Endothelial cell of umbilical vein (primary cell): ENCODE results near the gene HAT1. TPM values are rescaled to one million over a fixed set of nuclear protein-coding genes. Genes with fewer than 3 reads are reported as not detected.

Experiments used
- BruUV-seq: library from RNA; stranded (reverse); fragments of 400-500 nt; replicated peaks from 2 replicates; lab custom pipeline; 2021; lab: Mats Ljungman, UMichigan
- CTCF ChIA-PET: fragments of 300-600, 350-600 bp; sonication (Branson Sonifier 250); formaldehyde crosslinking; loops from one replicate; lab custom pipeline; 2021; ENCODE audit warnings: antibody characterized with exemption, inconsistent platforms; lab: Charles Lee
- POLR2A ChIA-PET: fragments of 300-600, 350-600 bp; sonication (Branson Sonifier 250); formaldehyde crosslinking; loops from one replicate; lab custom pipeline; 2021; ENCODE audit warnings: antibody characterized with exemption, inconsistent platforms; lab: Charles Lee
- DNase-seq: peaks from one replicate; pipeline ENCODE4 v3.0.0-alpha.2; 2011; ENCODE audit warnings: low read depth, low spot score
- FAIRE-seq: peaks from 2 replicates; lab custom pipeline; 2011; peaks lifted over from hg19 to GRCh38; lab: Jason Lieb, UNC
- H2AFZ ChIP-seq: 2 replicates; pipeline ENCODE4 v1.6.0; 2012; ENCODE audit warnings: low read depth, low read length, control low read depth, inconsistent platforms
- H3K27ac ChIP-seq: 2 replicates; pipeline ENCODE4 v1.5.1; 2011; ENCODE audit warnings: low read depth, mild to moderate bottlenecking, control low read depth, low read length, moderate library complexity; ENCODE audit not compliant: insufficient read depth
- H3K27me3 ChIP-seq, 2 experiments: 2 replicates each; pipeline versions ENCODE4 v1.6.0 to v1.6.1; 2011; ENCODE audit warnings: low read length in 2 of 2, mixed read lengths in 1 of 2; ENCODE audit not compliant: control insufficient read depth in 2 of 2, insufficient read depth in 2 of 2
- H3K36me3 ChIP-seq, 2 experiments: 2 replicates in 1 of 2; 3 replicates in 1 of 2; pipeline ENCODE4 v1.5.1; 2011; ENCODE audit warnings: low read length in 2 of 2, mild to moderate bottlenecking in 1 of 2, moderate library complexity in 1 of 2; ENCODE audit not compliant: control insufficient read depth in 2 of 2, insufficient read depth in 2 of 2; ENCODE audit errors: extremely low read depth in 1 of 2
- H3K4me1 ChIP-seq: 3 replicates; pipeline ENCODE4 v1.5.1; 2011; ENCODE audit warnings: mild to moderate bottlenecking, low read length; ENCODE audit not compliant: control insufficient read depth, insufficient read depth; ENCODE audit errors: extremely low read depth
- H3K4me2 ChIP-seq: 2 replicates; pipeline ENCODE4 v1.6.1; 2011; ENCODE audit warnings: low read length, control low read depth, mixed read lengths; ENCODE audit not compliant: insufficient read depth
- H3K4me3 ChIP-seq, 3 experiments: fragments of 200-600 bp in 1 of 3; sonication (generic), shearing (Covaris generic) in 1 of 3; replicated peaks in 1 of 3; 2 replicates each; pipeline ENCODE4 v1.5.1; 2011 to 2016; ENCODE audit warnings: control low read depth in 3 of 3, low read length in 3 of 3, mild to moderate bottlenecking in 2 of 3, inconsistent platforms in 1 of 3, low read depth in 1 of 3, moderate library complexity in 1 of 3; ENCODE audit not compliant: insufficient read depth in 1 of 3
- H3K79me2 ChIP-seq: 2 replicates; pipeline ENCODE4 v1.6.0; 2012; ENCODE audit warnings: low read length, inconsistent platforms; ENCODE audit not compliant: control insufficient read depth, insufficient read depth
- H3K9ac ChIP-seq: replicated peaks from 2 replicates; pipeline ENCODE3; 2011; ENCODE audit warnings: low read length, control low read depth; ENCODE audit not compliant: insufficient read depth; ENCODE audit errors: extremely low read depth
- H3K9me1 ChIP-seq: replicated peaks from 3 replicates; pipeline ENCODE4 v1.6.0; 2011; ENCODE audit warnings: mild to moderate bottlenecking, low read length; ENCODE audit not compliant: control insufficient read depth, insufficient read depth; ENCODE audit errors: extremely low read depth
- H3K9me3 ChIP-seq: replicated peaks from 2 replicates; pipeline ENCODE4 v1.5.1; 2012; ENCODE audit warnings: low read length, inconsistent platforms; ENCODE audit not compliant: control insufficient read depth, insufficient read depth
- H4K20me1 ChIP-seq: replicated peaks from 2 replicates; pipeline ENCODE3; 2011; ENCODE audit warnings: mild to moderate bottlenecking, low read length; ENCODE audit not compliant: control insufficient read depth, insufficient read depth; ENCODE audit errors: extremely low read depth
- EZH2 ChIP-seq: IDR thresholded peaks from 2 replicates; pipeline ENCODE4 v1.6.1; 2012; ENCODE audit warnings: borderline replicate concordance, low read depth, mild to moderate bottlenecking, moderate library complexity, low read length, inconsistent platforms; ENCODE audit not compliant: severe bottlenecking
- FOS ChIP-seq: IDR thresholded peaks from 2 replicates; pipeline ENCODE4 v1.6.1; 2011; ENCODE audit warnings: mild to moderate bottlenecking, low read length, moderate library complexity, borderline replicate concordance; ENCODE audit not compliant: insufficient read depth
- GATA2 ChIP-seq: IDR thresholded peaks from 2 replicates; pipeline ENCODE4 v1.7.0; 2011; ENCODE audit warnings: low read depth, mild to moderate bottlenecking, moderate library complexity, mixed read lengths, low read length; ENCODE audit not compliant: insufficient read length, insufficient read depth
- JUN ChIP-seq: IDR thresholded peaks from 2 replicates; pipeline ENCODE4 v1.6.1; 2011; ENCODE audit warnings: borderline replicate concordance, low read depth; ENCODE audit not compliant: insufficient read length, insufficient read depth
- MYC ChIP-seq: IDR thresholded peaks from one replicate; pipeline ENCODE4 v1.6.1; 2011; ENCODE audit warnings: mild to moderate bottlenecking, low read depth, low read length
- POLR2A ChIP-seq: IDR thresholded peaks from 2 replicates; pipeline ENCODE4 v1.6.1; 2012; ENCODE audit warnings: low read depth, mild to moderate bottlenecking, control low read depth, low read length
- POLR2AphosphoS5 ChIP-seq: IDR thresholded peaks from 2 replicates; pipeline ENCODE4 v1.6.1; 2012; ENCODE audit warnings: low read depth, mild to moderate bottlenecking, control low read depth, low read length, moderate library complexity; ENCODE audit not compliant: insufficient read depth
- dilution Hi-C: fragments of 300-500 bp; cut with MboI; formaldehyde crosslinking; loops from one replicate; pipeline ENCODE4 v1.15.0; 2019; ENCODE audit warnings: low sequenced_read_pairs; ENCODE audit not compliant: extremely low pct_ligation_motif_present
- intact Hi-C: fragments of 100-400 bp; cut with micrococcal nuclease; formaldehyde crosslinking; loops from one replicate; pipeline ENCODE4 v1.10.0; 2022
- polyA plus RNA-seq, 4 experiments: library from polyadenylated mRNA; depleted of rRNA in 3 of 4; stranded (reverse) in 3 of 4; unstranded in 1 of 4; fragments of >200 nt; gene quantifications; 2 replicates each; pipeline versions ENCODE4 v1.2.1 to v1.2.3, GENCODE V29; 2011 to 2012; ENCODE audit warnings: missing spikeins in 1 of 4
- total RNA-seq: library from RNA; stranded (reverse); gene quantifications from 2 replicates; pipeline ENCODE4 v1.2.3, GENCODE V29; 2021
- TF ChIP-seq, protein P1 (sequence below): IDR thresholded peaks from 2 replicates; pipeline ENCODE4 v1.6.1; 2011; ENCODE audit not compliant: insufficient read depth, insufficient read length
- TF ChIP-seq, protein P2 (sequence below), 2 donors: IDR thresholded peaks; 1 replicate in 1 of 2; 2 replicates in 1 of 2; pipeline ENCODE4 v1.5.1; 2011; ENCODE audit warnings: low read length in 2 of 2, mild to moderate bottlenecking in 2 of 2, moderate library complexity in 2 of 2, control low read depth in 1 of 2, inconsistent platforms in 1 of 2, low read depth in 1 of 2; ENCODE audit not compliant: insufficient read depth in 1 of 2; ENCODE audit errors: extremely low read depth in 1 of 2

HAT1 gene
- total and polyA plus RNA-seq, 2 donors (not counting 3 experiments of a cell fraction or from before 2014, with no cell fraction given): 27.4 to 50.3 TPM

DNA sequence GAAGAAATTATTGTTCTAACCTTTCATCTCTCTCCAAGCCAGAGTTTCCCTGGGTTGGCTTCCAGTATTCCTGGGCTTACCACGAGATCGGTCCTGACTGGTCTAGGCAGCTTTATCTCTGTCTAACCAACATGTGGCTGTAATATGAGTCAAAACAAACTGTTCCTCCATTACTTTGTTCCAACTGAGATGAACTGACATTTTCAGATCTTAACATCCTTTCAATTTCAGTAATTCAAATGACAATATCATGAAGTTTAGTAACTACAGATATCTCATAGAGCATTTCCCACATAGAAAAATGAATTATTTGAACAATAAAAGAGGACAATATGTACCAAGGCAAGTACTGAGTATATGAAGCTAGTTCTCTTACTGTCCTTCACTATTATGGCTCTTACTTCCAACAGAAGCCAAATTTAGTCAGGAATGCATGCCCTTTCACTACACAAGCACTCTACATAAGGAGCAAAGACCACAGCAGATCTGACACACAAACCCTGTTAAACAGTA is 43.7 kb upstream of the HAT1 start:
- intact Hi-C loops: no loop called here
- H3K9ac ChIP-seq: no peak overlapping the region
- H3K4me2 ChIP-seq: no peak overlapping the region
- no peaks in the 10 kb centered on the region for H4K20me1 ChIP-seq
- TF ChIP-seq EZH2 (no peak), POLR2A (no peak), POLR2AphosphoS5 (no peak), FOS (no peak), JUN (no peak), GATA2 (no peak), MYC (no peak)
- TF ChIP-seq, protein P1, sequence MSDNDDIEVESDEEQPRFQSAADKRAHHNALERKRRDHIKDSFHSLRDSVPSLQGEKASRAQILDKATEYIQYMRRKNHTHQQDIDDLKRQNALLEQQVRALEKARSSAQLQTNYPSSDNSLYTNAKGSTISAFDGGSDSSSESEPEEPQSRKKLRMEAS: no peak
- TF ChIP-seq, protein P2, sequence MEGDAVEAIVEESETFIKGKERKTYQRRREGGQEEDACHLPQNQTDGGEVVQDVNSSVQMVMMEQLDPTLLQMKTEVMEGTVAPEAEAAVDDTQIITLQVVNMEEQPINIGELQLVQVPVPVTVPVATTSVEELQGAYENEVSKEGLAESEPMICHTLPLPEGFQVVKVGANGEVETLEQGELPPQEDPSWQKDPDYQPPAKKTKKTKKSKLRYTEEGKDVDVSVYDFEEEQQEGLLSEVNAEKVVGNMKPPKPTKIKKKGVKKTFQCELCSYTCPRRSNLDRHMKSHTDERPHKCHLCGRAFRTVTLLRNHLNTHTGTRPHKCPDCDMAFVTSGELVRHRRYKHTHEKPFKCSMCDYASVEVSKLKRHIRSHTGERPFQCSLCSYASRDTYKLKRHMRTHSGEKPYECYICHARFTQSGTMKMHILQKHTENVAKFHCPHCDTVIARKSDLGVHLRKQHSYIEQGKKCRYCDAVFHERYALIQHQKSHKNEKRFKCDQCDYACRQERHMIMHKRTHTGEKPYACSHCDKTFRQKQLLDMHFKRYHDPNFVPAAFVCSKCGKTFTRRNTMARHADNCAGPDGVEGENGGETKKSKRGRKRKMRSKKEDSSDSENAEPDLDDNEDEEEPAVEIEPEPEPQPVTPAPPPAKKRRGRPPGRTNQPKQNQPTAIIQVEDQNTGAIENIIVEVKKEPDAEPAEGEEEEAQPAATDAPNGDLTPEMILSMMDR (IDR thresholded peaks at IDR 0.05; ENCODE audit: extremely low read depth in 1 of 2, insufficient read depth in 1 of 2, low read depth in 1 of 2, low read length in 2 of 2): no peak
- DNase-seq: peak; percentile 22
- no peaks in the 10 kb centered on the region for H3K4me1 ChIP-seq
- no peaks in the 10 kb centered on the region for H3K9me3 ChIP-seq
- no peak overlapping the region for H3K27ac ChIP-seq
- no peak for FAIRE-seq
- no peak overlapping the region for H3K4me3 ChIP-seq
- POLR2A ChIA-PET: no interaction called here
- H2AFZ ChIP-seq: no peak overlapping the region
- H3K79me2 ChIP-seq: no peaks in the 10 kb centered on the region
- H3K27me3 ChIP-seq: no peaks in the 10 kb centered on the region
- H3K36me3 ChIP-seq: no peaks in the 10 kb centered on the region
- CTCF ChIA-PET: interaction anchor here (1.7 kb wide), 1 partner anchor 14 kb away, joined by 4 read pairs; no protein-coding TSS in a partner anchor
- no TSS peak for BruUV-seq
- dilution Hi-C loops: no loop called here
- H3K9me1 ChIP-seq: no peaks in the 10 kb centered on the region
